SU-DHL-6 (cell line): ENCODE results near the gene RAPGEF3.

Experiments used
- H2AFZ ChIP-seq: fragments of 200-600 bp; sonication (generic); 2 replicates; pipeline ENCODE4 v1.6.1; 2014; ENCODE audit warnings: low read depth, mild to moderate bottlenecking, moderate library complexity, mixed read lengths, antibody characterized with exemption, low read length; ENCODE audit not compliant: severe bottlenecking
- H3F3A ChIP-seq: fragments of 200-600 bp; shearing (Covaris generic); 2 replicates; pipeline ENCODE4 v1.6.0; 2016; ENCODE audit warnings: antibody characterized with exemption, mild to moderate bottlenecking; ENCODE audit not compliant: insufficient read depth
- H3K27ac ChIP-seq: fragments of 200-600 bp; sonication (generic); 2 replicates; pipeline ENCODE4 v1.5.1; 2016; ENCODE audit warnings: low read depth, mild to moderate bottlenecking, low read length, moderate library complexity, mixed read lengths
- H3K27me3 ChIP-seq: fragments of 200-600 bp; sonication (generic), shearing (Covaris generic); 2 replicates; pipeline ENCODE4 v1.6.0; 2014; ENCODE audit warnings: mild to moderate bottlenecking, low read length
- H3K36me3 ChIP-seq: fragments of 200-600 bp; sonication (generic); 2 replicates; pipeline ENCODE4 v1.6.1; 2014; ENCODE audit warnings: mild to moderate bottlenecking, low read length, mixed read lengths
- H3K4me2 ChIP-seq: fragments of 300-600, 200-600 bp; shearing (Covaris generic), sonication (generic); 2 replicates; pipeline ENCODE4 v1.6.0; 2014; ENCODE audit warnings: low read length, low read depth, mild to moderate bottlenecking; ENCODE audit not compliant: poor library complexity, severe bottlenecking
- H3K4me3 ChIP-seq: fragments of 200-600 bp; sonication (generic); 2 replicates; pipeline ENCODE4 v1.5.1; 2014; ENCODE audit warnings: antibody characterized with exemption, low read length, mild to moderate bottlenecking, mixed read lengths; ENCODE audit not compliant: insufficient read depth, poor library complexity, severe bottlenecking
- H3K79me2 ChIP-seq: fragments of 200-600 bp; sonication (generic); 2 replicates; pipeline ENCODE4 v1.6.1; 2014; ENCODE audit warnings: mild to moderate bottlenecking, low read length, moderate library complexity; ENCODE audit not compliant: insufficient read depth
- H3K9ac ChIP-seq: fragments of 200-600 bp; sonication (generic); 2 replicates; pipeline ENCODE4 v1.7.0; 2014; ENCODE audit warnings: mild to moderate bottlenecking, low read length
- H3K9me2 ChIP-seq: fragments of 200-600 bp; sonication (generic); replicated peaks from 2 replicates; pipeline ENCODE4 v1.6.1; 2014; ENCODE audit warnings: low read length; ENCODE audit not compliant: insufficient read depth
- H3K9me3 ChIP-seq: fragments of 200-600 bp; sonication (generic); 2 replicates; pipeline ENCODE4 v1.6.1; 2014; ENCODE audit warnings: low read length, mixed read lengths; ENCODE audit not compliant: insufficient read depth
- H4K20me1 ChIP-seq: fragments of 200-600 bp; sonication (generic); 2 replicates; pipeline ENCODE4 v1.6.1; 2014; ENCODE audit warnings: low read depth, mild to moderate bottlenecking, antibody characterized with exemption, low read length, moderate library complexity, mixed read lengths
- EZH2phosphoT487 ChIP-seq: fragments of 200-600 bp; sonication (generic), shearing (Covaris generic); conservative IDR thresholded peaks from 2 replicates; pipeline ENCODE4 v1.6.1; 2018; ENCODE audit warnings: mild to moderate bottlenecking, antibody characterized with exemption, low read length, moderate library complexity, mixed read lengths
- TF ChIP-seq, protein P1 (sequence below): fragments of 200-600 bp; sonication (generic); IDR thresholded peaks from one replicate; pipeline ENCODE4 v1.5.1; 2017; ENCODE audit warnings: antibody characterized with exemption, mild to moderate bottlenecking, low read length, moderate library complexity; ENCODE audit not compliant: insufficient read depth, poor library complexity, severe bottlenecking

RAPGEF3 gene

DNA sequence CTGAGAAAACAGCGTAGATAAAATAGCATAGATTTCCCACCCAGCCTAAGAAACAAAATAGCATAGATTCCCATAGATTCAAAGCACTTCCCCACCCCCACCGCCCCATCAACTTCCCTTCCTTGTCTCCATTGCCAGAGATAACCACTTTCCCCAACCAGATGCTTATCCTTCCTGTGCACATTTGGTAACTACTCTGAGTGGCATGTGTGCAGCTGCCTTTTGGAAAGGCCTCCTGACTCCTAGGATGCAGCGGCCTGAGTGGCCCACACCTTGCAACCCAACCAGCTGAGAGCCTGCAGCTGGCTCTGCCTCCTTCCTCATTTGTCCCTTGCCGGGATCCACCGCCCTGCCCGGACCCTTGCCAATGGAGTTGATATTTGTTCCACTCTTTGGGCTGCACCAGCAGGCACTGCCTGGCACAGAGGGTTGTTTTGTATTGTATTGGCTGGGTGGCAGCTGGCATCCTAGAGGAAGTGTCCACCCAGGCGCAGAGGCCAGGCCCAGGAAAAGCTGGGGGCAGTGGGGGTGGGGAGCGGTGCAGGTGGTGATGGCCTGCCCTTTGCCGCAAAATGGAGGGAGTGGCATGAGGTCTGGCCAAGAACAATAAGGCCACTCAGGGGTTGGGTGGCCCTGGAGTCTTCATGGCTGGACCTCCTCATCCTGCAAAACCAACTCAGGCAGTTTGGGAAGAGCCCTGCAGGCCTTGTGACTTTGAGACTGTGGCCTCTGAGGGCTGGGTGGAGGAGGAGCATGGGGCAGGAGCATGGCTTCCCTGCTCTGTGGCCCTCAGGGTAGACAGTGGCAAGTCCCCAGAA lies 19.3 kb upstream of the RAPGEF3 start:
- Histone ChIP-seq H4K20me1 (no peaks in the 10 kb centered on the region), H3K36me3 (no peaks in the 10 kb centered on the region), H3K79me2 (no peaks in the 10 kb centered on the region), H3K9me2 (no peaks in the 10 kb centered on the region), H3K9me3 (no peaks in the 10 kb centered on the region), H2AFZ (no peak overlapping the region), H3K9ac (no peak overlapping the region), H3F3A (0 out of 2 replicates have a peak, but pooled peaks cover 11% of the 10 kb centered on the region), H3K4me3 (no peak overlapping the region), H3K27me3 (no peaks in the 10 kb centered on the region), H3K4me2 (no peak overlapping the region), H3K27ac (no peak overlapping the region)
- TF ChIP-seq, protein P1, sequence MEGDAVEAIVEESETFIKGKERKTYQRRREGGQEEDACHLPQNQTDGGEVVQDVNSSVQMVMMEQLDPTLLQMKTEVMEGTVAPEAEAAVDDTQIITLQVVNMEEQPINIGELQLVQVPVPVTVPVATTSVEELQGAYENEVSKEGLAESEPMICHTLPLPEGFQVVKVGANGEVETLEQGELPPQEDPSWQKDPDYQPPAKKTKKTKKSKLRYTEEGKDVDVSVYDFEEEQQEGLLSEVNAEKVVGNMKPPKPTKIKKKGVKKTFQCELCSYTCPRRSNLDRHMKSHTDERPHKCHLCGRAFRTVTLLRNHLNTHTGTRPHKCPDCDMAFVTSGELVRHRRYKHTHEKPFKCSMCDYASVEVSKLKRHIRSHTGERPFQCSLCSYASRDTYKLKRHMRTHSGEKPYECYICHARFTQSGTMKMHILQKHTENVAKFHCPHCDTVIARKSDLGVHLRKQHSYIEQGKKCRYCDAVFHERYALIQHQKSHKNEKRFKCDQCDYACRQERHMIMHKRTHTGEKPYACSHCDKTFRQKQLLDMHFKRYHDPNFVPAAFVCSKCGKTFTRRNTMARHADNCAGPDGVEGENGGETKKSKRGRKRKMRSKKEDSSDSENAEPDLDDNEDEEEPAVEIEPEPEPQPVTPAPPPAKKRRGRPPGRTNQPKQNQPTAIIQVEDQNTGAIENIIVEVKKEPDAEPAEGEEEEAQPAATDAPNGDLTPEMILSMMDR: no peak
- TF ChIP-seq EZH2phosphoT487: no peak

DNA sequence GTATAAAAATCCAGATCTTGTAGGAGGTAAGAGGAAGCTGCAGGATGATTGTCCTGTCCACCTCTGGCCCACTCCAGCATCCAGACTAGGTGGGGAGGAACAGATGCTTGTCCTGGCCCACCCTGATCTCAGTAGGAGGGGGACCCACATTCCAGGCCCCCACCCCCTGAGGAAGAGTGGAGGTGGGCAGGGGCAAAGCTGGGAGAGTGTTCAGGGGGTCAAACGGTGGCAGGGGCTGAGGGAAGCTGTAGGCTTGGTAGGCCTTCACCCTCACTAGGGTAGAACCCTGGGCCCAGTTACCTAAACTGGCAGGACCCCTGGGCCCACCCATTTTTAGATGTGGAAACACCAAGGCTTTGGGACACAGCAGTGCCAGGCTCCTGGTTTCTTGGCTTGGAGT lies 18.5 kb upstream of the RAPGEF3 start:
- no peak overlapping the region for H3K27ac ChIP-seq
- no peak overlapping the region for H3K4me3 ChIP-seq
- no peak overlapping the region for H3K9ac ChIP-seq
- no peaks in the 10 kb centered on the region for H3K36me3 ChIP-seq
- H3F3A ChIP-seq: 0 out of 2 replicates have a peak, but pooled peaks cover 11% of the 10 kb centered on the region
- no peaks in the 10 kb centered on the region for H3K79me2 ChIP-seq
- H3K9me3 ChIP-seq: no peaks in the 10 kb centered on the region
- no peak overlapping the region for H3K4me2 ChIP-seq
- TF ChIP-seq, protein P1: no peak
- TF ChIP-seq EZH2phosphoT487: no peak
- H3K27me3 ChIP-seq: no peaks in the 10 kb centered on the region
- no peaks in the 10 kb centered on the region for H3K9me2 ChIP-seq
- no peaks in the 10 kb centered on the region for H4K20me1 ChIP-seq
- H2AFZ ChIP-seq: no peak overlapping the region

DNA sequence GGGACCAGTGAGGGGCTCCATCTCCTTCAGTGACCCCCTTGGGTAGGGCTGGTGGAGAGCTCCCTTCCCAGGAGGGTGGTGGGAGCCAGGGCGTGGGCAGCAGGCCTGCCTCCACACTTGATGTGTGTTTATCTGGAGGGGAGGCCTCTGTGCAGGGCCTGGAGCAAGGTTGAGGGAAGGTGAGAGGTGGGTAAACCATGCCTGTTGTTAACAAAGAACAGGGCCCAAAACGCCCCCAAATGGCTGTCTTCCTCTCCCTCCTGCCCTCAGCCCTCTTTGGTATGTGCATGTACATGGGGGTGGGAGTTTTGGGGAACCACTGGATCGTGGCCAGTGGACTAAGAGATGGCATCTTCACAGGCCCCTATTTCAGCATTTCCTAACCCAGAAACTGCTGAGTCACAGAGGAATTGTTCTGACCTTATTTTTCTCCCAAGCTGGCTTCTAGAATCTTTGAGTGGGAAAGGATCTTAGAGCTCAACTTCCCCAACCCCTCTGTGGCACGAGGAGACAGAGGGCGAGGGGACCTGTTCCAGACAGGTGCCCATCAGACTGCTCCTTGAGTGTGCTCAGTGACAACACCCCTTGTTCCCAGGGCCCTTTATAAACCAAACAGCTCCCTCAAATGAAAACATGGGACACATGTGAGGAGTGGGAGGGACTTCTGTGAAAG lies 17.9 kb upstream of the RAPGEF3 start:
- no peaks in the 10 kb centered on the region for H3K36me3 ChIP-seq
- 0 out of 2 replicates have a peak, but pooled peaks cover 10% of the 10 kb centered on the region for H3F3A ChIP-seq
- H3K79me2 ChIP-seq: no peaks in the 10 kb centered on the region
- no peak overlapping the region for H3K27ac ChIP-seq
- no peaks in the 10 kb centered on the region for H3K9me3 ChIP-seq
- H2AFZ ChIP-seq: no peak overlapping the region
- no peak overlapping the region for H3K4me3 ChIP-seq
- no peaks in the 10 kb centered on the region for H4K20me1 ChIP-seq
- H3K9ac ChIP-seq: no peak overlapping the region
- no peaks in the 10 kb centered on the region for H3K9me2 ChIP-seq
- H3K4me2 ChIP-seq: no peak overlapping the region
- no peaks in the 10 kb centered on the region for H3K27me3 ChIP-seq
- TF ChIP-seq, protein P1: no peak
- no peak for TF ChIP-seq EZH2phosphoT487
